HCT116 (cell line): Measurements from ENCODE around the gene CTAGE9. TPM values are rescaled to one million over a fixed set of nuclear protein-coding genes. Genes with fewer than 3 reads are reported as not detected.

Source experiments
- ATAC-seq: fragments of 200-7000 bp; cut with Tn5 transposase; 2 replicates; pipeline ENCODE4 v1.9.1; 2020; ENCODE audit warnings: mild to moderate bottlenecking, moderate library complexity
- BruUV-seq: library from RNA; stranded (reverse); fragments of 400-500 nt; replicated peaks from 2 replicates; lab custom pipeline; 2021; lab: Mats Ljungman, UMichigan
- CTCF ChIA-PET: fragments of 300-600 bp; sonication (Branson Sonifier 250); formaldehyde crosslinking; loops from one replicate; lab custom pipeline; 2021; ENCODE audit warnings: antibody characterized with exemption; lab: Charles Lee
- POLR2A ChIA-PET: fragments of 300-600, 350-600 bp; sonication (Branson Sonifier 250); formaldehyde crosslinking; loops from one replicate; lab custom pipeline; 2021; ENCODE audit warnings: antibody characterized with exemption; lab: Charles Lee
- RAD21 ChIA-PET, 2 experiments: fragments of 300-600 bp; sonication (Branson Sonifier 250); formaldehyde crosslinking; loops; one replicate each; lab custom pipeline; 2023; ENCODE audit warnings: low total read pairs in 2 of 2; ENCODE audit not compliant: uncharacterized antibody in 2 of 2, unreplicated experiment in 2 of 2, low non-redundant PET in 1 of 2; lab: Charles Lee
- DNase-seq: peaks from one replicate; pipeline ENCODE4 v3.0.0-alpha.2; 2010; ENCODE audit warnings: low read depth, low spot score
- H2AFZ ChIP-seq: fragments of 200-600 bp; shearing (Covaris generic), sonication (generic); 2 replicates; pipeline ENCODE4 v1.6.1; 2017; ENCODE audit warnings: low read depth, mixed run types, mixed read lengths, antibody characterized with exemption, low read length; ENCODE audit not compliant: poor library complexity, severe bottlenecking
- H3K27ac ChIP-seq: 2 replicates; pipeline ENCODE4 v1.5.1; 2012; ENCODE audit warnings: low read depth, low read length
- H3K27me3 ChIP-seq: fragments of 200-600 bp; sonication (generic); 2 replicates; pipeline ENCODE4 v1.6.1; 2016; ENCODE audit warnings: mixed run types, low read length, mixed read lengths; ENCODE audit not compliant: insufficient read depth
- H3K36me3 ChIP-seq, 2 experiments: fragments of 200-500 bp in 1 of 2; fragments of 200-600 bp in 1 of 2; sonication (Bioruptor generic) in 1 of 2; sonication (generic) in 1 of 2; 2 replicates each; pipeline versions ENCODE4 v1.5.1 to v1.6.1; 2014 to 2016; ENCODE audit warnings: low read length in 2 of 2, inconsistent platforms in 1 of 2, mixed read lengths in 1 of 2, mixed run types in 1 of 2; ENCODE audit not compliant: insufficient read depth in 2 of 2, control insufficient read depth in 1 of 2
- H3K4me1 ChIP-seq, 2 experiments: fragments of 200-600 bp in 1 of 2; sonication (generic) in 1 of 2; 2 replicates each; pipeline versions ENCODE4 v1.5.1 to v1.6.1; 2012 to 2017; ENCODE audit warnings: low read length in 2 of 2, inconsistent platforms in 1 of 2, mild to moderate bottlenecking in 1 of 2, mixed read lengths in 1 of 2, mixed run types in 1 of 2, moderate library complexity in 1 of 2; ENCODE audit not compliant: insufficient read depth in 2 of 2, control insufficient read depth in 1 of 2
- H3K4me2 ChIP-seq: fragments of 200-600 bp; sonication (generic); 2 replicates; pipeline ENCODE4 v1.6.1; 2017; ENCODE audit warnings: mixed run types, low read length, mixed read lengths
- H3K4me3 ChIP-seq, 2 experiments: fragments of 200-600 bp in 1 of 2; sonication (generic) in 1 of 2; replicated peaks in 1 of 2; 2 replicates each; pipeline ENCODE4 v1.5.1; 2011 to 2016; ENCODE audit warnings: low read length in 2 of 2, control low read depth in 1 of 2, low read depth in 1 of 2, mild to moderate bottlenecking in 1 of 2, mixed read lengths in 1 of 2, mixed run types in 1 of 2
- H3K79me2 ChIP-seq: fragments of 200-600 bp; sonication (generic); 2 replicates; pipeline ENCODE4 v1.6.1; 2017; ENCODE audit warnings: mild to moderate bottlenecking, mixed run types, low read length, moderate library complexity, mixed read lengths; ENCODE audit not compliant: insufficient read depth
- H3K9ac ChIP-seq: fragments of 200-600 bp; sonication (generic); 2 replicates; pipeline ENCODE4 v1.6.1; 2016; ENCODE audit warnings: low read length, mixed read lengths
- H3K9me2 ChIP-seq: fragments of 200-600 bp; sonication (generic), shearing (Covaris generic); 2 replicates; pipeline ENCODE4 v1.6.1; 2017; ENCODE audit warnings: mixed run types, mild to moderate bottlenecking, moderate library complexity; ENCODE audit not compliant: insufficient read depth
- H3K9me3 ChIP-seq, 2 experiments: fragments of 200-500 bp in 1 of 2; fragments of 200-600 bp in 1 of 2; sonication (Bioruptor generic) in 1 of 2; sonication (generic) in 1 of 2; 2 replicates each; pipeline ENCODE4 v1.6.1; 2014 to 2017; ENCODE audit warnings: low read length in 2 of 2, mixed read lengths in 2 of 2, inconsistent platforms in 1 of 2, low read depth in 1 of 2, mild to moderate bottlenecking in 1 of 2, mixed run types in 1 of 2, moderate library complexity in 1 of 2; ENCODE audit not compliant: control insufficient read depth in 1 of 2, insufficient read depth in 1 of 2
- H4K20me1 ChIP-seq: fragments of 200-600 bp; sonication (generic), shearing (Covaris generic); 2 replicates; pipeline ENCODE4 v1.6.1; 2017; ENCODE audit warnings: mixed run types, mild to moderate bottlenecking, moderate library complexity; ENCODE audit not compliant: insufficient read depth
- CBX3 ChIP-seq: IDR thresholded peaks from 2 replicates; pipeline ENCODE4 v1.6.1; 2012; ENCODE audit warnings: low read depth
- CEBPB ChIP-seq: IDR thresholded peaks from 2 replicates; pipeline ENCODE4 v1.6.1; 2012; ENCODE audit warnings: low read depth
- EGR1 ChIP-seq: IDR thresholded peaks from 2 replicates; pipeline ENCODE4 v1.6.1; 2012; ENCODE audit warnings: low read depth
- EZH2phosphoT487 ChIP-seq: fragments of 200-600 bp; IDR thresholded peaks from 2 replicates; pipeline ENCODE4 v1.6.1; 2018; ENCODE audit warnings: antibody characterized with exemption, borderline replicate concordance
- FOSL1 ChIP-seq: IDR thresholded peaks from 2 replicates; pipeline ENCODE4 v1.6.1; 2012; ENCODE audit warnings: low read depth
- JUND ChIP-seq: IDR thresholded peaks from 2 replicates; pipeline ENCODE4 v1.6.1; 2012
- MAX ChIP-seq: IDR thresholded peaks from 2 replicates; pipeline ENCODE4 v1.6.1; 2012
- RAD21 ChIP-seq: IDR thresholded peaks from 2 replicates; pipeline ENCODE4 v1.6.1; 2012; ENCODE audit warnings: low read depth, mild to moderate bottlenecking
- REST ChIP-seq: IDR thresholded peaks from 2 replicates; pipeline ENCODE4 v1.6.1; 2012; ENCODE audit warnings: low read depth
- SIN3A ChIP-seq: IDR thresholded peaks from 2 replicates; pipeline ENCODE4 v1.6.1; 2012; ENCODE audit warnings: low read depth
- SP1 ChIP-seq: IDR thresholded peaks from 2 replicates; pipeline ENCODE4 v1.6.1; 2012; ENCODE audit warnings: low read depth
- SRF ChIP-seq: IDR thresholded peaks from 2 replicates; pipeline ENCODE4 v1.6.1; 2012; ENCODE audit warnings: low read depth
- TCF7L2 ChIP-seq: IDR thresholded peaks from 2 replicates; pipeline ENCODE4 v1.7.0; 2011; ENCODE audit warnings: borderline replicate concordance, inconsistent platforms; ENCODE audit not compliant: insufficient read depth, insufficient read length; ENCODE audit errors: extremely low read depth
- YY1 ChIP-seq: IDR thresholded peaks from 2 replicates; pipeline ENCODE4 v1.6.1; 2011; ENCODE audit warnings: low read length, low read depth, moderate library complexity, mild to moderate bottlenecking; ENCODE audit not compliant: insufficient replicate concordance; ENCODE audit errors: extremely low read depth
- ZFX ChIP-seq: fragments of 450-650 bp; IDR thresholded peaks from 2 replicates; pipeline ENCODE4 v1.6.1; 2017
- intact Hi-C: fragments of 100-400 bp; cut with micrococcal nuclease; formaldehyde crosslinking; loops from 2 replicates; pipeline ENCODE4 v1.10.0; 2022
- total RNA-seq: library from RNA; stranded (reverse); gene quantifications from one replicate; pipeline ENCODE4 v1.2.1, GENCODE V29; 2021; ENCODE audit not compliant: unreplicated experiment
- TF ChIP-seq, protein P1 (sequence below), 3 experiments: fragments of 200-600 bp in 1 of 3; sonication (generic) in 1 of 3; IDR thresholded peaks in 2 of 3; conservative IDR thresholded peaks in 1 of 3; 2 replicates each; pipeline ENCODE4 v1.5.1; 2012 to 2017; ENCODE audit warnings: low read depth in 2 of 3, low read length in 2 of 3, antibody characterized with exemption in 1 of 3, borderline replicate concordance in 1 of 3, control low read depth in 1 of 3, mild to moderate bottlenecking in 1 of 3, mixed read lengths in 1 of 3, mixed run types in 1 of 3, moderate library complexity in 1 of 3; ENCODE audit not compliant: insufficient read depth in 1 of 3

The CTAGE9 gene
- total RNA-seq, 1 experiment from 2014 or later = not detected

GRCh38 chr6:131754715-131755567 lies 44.1 kb upstream of the CTAGE9 start:
- Histone ChIP-seq H3K27ac (no peak overlapping the region), H3K36me3 (no peaks in the 10 kb centered on the region), H3K4me1 (no peaks in the 10 kb centered on the region), H2AFZ (no peak overlapping the region), H3K27me3 (no peaks in the 10 kb centered on the region), H3K4me2 (no peak overlapping the region), H3K4me3 (no peak overlapping the region), H4K20me1 (no peaks in the 10 kb centered on the region), H3K9ac (no peak overlapping the region), H3K79me2 (no peaks in the 10 kb centered on the region), H3K9me3 (no peaks in the 10 kb centered on the region), H3K9me2 (no peaks in the 10 kb centered on the region)
- POLR2A ChIA-PET = no interaction called here
- intact Hi-C loops = no loop called here
- ATAC-seq (no peak), DNase-seq (no peak)
- RAD21 ChIA-PET = no interaction called here
- TF ChIP-seq EZH2phosphoT487 (no peak), SIN3A (no peak), YY1 (no peak), SP1 (no peak), TCF7L2 (no peak), JUND (no peak), CBX3 (no peak), EGR1 (no peak), FOSL1 (no peak), CEBPB (no peak), RAD21 (no peak)
- CTCF ChIA-PET = no interaction called here
- BruUV-seq = no TSS peak

DNA sequence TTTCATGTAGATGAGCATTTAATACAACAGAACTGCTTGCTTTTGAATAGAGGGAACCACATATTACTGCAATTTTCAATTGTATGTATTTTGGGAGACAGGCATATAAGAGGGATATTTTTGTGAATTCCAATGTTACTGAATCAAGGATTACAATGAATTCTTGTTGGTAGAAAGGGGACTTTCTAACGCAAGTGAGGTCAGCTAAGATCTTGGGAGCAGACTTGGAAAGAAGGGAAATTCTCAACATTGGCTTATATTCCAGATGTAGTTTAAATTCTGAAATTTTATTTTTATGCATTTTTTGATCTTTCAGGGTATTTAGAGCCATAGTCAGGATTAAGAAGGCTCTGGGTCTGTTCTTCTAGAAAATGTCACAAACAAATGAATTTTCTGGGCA lies 43.3 kb upstream of the CTAGE9 start:
- no TSS peak for BruUV-seq
- no peak overlapping the region for H3K27ac ChIP-seq
- no peaks in the 10 kb centered on the region for H3K79me2 ChIP-seq
- intact Hi-C loops = no loop called here
- no peaks in the 10 kb centered on the region for H3K27me3 ChIP-seq
- ATAC-seq (no peak), DNase-seq (no peak)
- H3K4me2 ChIP-seq = no peak overlapping the region
- ChIA-PET RAD21 (no interaction called here), CTCF (no interaction called here), POLR2A (no interaction called here)
- H3K4me3 ChIP-seq = no peak overlapping the region
- H2AFZ ChIP-seq = no peak overlapping the region
- no peaks in the 10 kb centered on the region for H3K9me3 ChIP-seq
- no peaks in the 10 kb centered on the region for H3K4me1 ChIP-seq
- no peak overlapping the region for H3K9ac ChIP-seq
- H3K9me2 ChIP-seq = no peaks in the 10 kb centered on the region
- H4K20me1 ChIP-seq = no peaks in the 10 kb centered on the region
- H3K36me3 ChIP-seq = no peaks in the 10 kb centered on the region
- TF ChIP-seq ZFX (no peak), REST (no peak), CEBPB (no peak), MAX (no peak), FOSL1 (no peak), CBX3 (no peak), JUND (no peak), SRF (no peak)
- TF ChIP-seq, protein P1, sequence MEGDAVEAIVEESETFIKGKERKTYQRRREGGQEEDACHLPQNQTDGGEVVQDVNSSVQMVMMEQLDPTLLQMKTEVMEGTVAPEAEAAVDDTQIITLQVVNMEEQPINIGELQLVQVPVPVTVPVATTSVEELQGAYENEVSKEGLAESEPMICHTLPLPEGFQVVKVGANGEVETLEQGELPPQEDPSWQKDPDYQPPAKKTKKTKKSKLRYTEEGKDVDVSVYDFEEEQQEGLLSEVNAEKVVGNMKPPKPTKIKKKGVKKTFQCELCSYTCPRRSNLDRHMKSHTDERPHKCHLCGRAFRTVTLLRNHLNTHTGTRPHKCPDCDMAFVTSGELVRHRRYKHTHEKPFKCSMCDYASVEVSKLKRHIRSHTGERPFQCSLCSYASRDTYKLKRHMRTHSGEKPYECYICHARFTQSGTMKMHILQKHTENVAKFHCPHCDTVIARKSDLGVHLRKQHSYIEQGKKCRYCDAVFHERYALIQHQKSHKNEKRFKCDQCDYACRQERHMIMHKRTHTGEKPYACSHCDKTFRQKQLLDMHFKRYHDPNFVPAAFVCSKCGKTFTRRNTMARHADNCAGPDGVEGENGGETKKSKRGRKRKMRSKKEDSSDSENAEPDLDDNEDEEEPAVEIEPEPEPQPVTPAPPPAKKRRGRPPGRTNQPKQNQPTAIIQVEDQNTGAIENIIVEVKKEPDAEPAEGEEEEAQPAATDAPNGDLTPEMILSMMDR (IDR thresholded peaks at IDR 0.05 in 2 of 3, conservative IDR thresholded peaks at IDR 0.05 in 1 of 3; ENCODE audit: borderline replicate concordance in 1 of 3, insufficient read depth in 1 of 3, low read depth in 2 of 3, low read length in 2 of 3) = no peak
